GM18517 (cell line): ENCODE measurements around the gene MINDY4.

Experiments
- ATAC-seq: cut with Tn5 transposase; IDR thresholded peaks from one replicate; pipeline ENCODE4 v1.9.1; 2021; ENCODE audit warnings: mild to moderate bottlenecking, moderate library complexity; ENCODE audit not compliant: unreplicated experiment

The MINDY4 gene

DNA sequence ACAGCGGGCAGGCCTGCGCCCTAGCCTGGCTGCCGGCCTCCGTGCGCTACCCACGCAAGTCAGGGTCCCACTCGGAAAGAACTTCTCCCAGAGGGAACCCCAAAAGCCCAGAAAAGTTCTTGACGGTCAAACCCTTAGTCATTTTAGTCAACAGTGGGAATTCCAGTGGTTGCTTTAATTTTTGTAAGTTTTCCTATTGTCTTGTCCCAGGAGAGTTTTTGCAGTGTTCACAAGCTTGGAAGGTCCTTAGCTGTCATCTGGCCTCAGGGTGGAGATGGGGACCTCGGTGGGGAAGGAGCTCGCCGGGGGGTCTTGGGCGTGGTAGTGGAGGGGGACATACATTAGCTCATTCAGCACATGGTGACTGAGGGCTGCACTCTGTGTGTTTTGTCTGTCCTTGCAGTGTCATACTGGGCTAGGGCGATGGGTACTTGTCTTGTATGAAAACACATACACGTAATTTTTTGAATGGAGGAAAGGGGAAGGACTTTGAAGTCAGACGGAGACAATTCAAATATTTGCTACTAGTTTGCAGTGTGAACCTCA lies 736 bp downstream of the MINDY4 start:
- ATAC-seq, result peak; percentile 31

DNA sequence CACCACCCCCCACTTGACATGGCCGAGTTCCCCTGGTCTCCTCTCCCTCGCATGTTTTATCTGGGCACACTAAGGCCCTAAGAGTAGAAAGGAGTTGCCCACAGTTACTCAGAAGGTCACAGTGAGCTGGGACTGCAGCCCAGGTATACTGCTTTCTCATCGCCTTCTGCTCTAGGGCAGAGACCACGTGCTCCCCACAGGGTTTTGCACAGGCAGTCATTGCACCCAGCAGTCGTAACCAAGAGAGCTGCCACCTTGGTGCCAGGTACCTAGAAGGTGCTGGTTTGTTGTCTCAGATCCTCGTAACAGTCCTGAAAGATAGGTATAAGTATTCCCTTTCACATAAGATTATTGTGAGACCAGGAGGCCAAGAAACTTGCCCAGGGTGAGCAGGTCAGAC lies 1.8 kb downstream of the MINDY4 start:
- no peak for ATAC-seq

DNA sequence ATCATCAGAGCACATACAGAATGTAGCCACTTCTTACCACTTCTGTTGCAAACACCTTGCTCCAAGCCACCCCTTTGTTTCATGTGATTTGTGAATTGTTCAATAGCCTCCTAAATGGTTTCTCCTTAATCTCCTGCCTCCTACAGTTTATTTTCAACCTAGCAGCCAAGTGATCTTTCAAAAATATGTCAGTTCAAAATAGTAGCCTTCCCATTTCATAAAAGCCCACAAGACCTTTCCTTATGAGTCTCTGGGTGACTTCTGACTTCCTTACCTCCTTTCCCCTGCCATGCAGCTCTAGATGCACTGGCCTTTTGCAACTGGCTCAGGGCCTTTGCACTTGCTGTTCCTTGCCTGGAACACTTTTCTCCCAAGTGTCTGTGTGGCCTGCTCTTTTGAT lies 4.8 kb downstream of the MINDY4 start:
- ATAC-seq, result no peak

DNA sequence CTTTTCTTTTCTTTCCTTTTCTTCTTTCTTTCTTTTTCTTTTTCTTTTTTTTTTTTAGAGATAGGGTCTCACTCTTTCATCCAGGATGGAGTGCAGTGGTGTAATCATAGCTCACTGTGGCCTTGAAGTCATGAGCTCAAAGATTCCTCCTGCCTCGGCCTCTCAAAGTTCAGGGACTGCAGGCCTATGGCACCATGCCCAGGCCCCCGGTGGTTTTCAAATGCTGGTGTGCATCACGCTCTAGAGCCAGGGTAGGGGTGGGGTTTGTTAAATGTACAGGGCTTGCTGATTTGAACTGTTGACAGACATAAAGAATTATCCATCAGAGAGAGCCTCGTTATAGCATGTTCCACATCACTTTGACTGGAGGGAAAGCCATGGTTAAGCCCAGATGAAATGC lies 5.8 kb downstream of the MINDY4 start:
- no peak for ATAC-seq

DNA sequence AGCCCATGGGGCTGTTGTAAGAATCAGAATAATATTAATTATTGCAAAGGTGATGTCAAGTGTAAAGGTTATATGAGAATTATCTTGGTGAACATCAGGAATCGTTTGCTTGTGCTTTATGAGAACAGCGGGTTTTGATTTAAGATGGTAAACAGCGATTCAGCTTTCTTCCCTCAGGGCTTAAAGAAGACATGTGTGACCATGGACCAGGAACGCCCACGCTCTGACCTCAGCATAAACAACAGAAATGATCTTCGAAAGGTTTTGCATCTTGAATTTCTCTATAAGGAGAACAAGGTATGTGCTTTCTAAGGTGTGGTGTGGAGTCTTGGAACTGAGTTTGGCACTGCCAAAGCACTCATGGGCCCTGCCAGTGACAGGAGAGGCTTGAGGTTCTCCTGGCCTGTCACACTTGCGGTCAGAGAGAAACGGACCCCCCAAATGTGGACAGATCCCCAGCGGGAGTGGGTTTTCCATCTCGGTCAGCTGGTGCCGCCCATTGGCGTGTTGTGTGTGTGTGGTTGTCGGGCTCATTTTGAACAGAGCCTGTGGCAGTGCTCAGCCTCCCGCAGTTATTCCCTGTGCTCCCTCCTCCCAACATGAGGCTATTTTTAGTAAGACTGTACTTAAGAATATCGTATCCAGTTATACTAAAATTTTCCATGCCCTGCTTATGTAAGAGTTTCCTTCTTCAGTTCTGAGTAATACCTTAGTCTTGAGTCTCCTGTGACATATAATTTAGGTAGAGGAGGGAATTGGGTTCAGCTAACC lies 7.2 kb downstream of the MINDY4 start:
- ATAC-seq, result no peak

DNA sequence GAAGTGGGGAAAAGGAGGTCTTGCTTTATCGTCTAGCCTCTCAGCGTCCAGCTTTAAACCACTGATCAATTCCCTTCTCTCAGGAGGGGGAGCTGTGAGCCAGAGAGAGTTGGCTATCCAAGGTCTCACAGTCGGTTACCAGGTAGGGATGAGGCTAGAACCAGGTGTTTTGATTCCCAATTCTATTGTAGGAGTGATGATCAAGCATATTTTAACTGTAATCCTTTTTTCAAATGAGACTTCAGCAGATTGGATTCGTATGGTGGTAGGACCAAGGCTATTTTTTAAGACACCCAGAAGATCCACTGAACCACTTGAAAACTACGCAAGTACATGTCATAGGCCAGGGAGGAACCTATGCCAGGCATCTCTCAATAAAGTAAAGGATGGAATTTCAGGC lies 8.4 kb downstream of the MINDY4 start:
- ATAC-seq, result no peak

DNA sequence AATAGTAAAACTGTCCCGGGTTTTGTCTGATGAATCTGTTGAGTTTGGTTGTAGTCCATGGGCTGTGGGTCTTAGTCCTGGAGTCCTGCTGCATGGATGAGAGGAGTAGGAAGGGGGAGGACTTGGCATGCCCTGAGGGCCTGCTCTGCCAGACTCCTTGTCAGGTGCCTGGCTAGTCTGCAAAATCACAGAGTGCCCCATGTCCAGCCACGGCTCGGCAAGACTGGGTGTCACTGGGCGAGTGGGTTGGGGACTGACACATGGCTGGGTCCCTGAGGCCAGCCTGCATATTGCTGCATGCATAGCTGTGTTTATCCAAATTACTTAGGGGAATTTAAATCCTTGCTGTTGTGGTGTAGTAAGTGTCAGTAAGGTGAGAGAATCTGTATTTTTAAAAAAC lies 9.7 kb downstream of the MINDY4 start:
- ATAC-seq, result no peak

DNA sequence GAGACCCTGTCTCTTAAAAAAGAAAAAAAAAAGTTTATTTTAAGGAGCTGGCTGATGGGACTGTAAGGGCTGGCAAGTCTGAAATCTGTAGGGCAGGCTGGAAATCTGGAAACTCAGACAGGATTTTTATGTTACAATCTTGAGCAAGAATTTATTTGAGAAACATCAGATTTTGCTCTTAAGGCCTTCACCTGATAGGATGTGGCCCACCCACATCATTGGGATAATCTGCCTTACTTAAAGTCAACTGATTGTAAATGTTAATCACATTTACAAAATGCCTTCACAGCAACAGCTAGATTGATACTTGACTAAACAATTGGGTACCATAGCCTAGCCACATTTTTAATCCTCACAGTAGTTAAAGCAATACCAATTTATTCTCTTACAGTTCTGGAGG lies 11.5 kb downstream of the MINDY4 start:
- no peak for ATAC-seq

DNA sequence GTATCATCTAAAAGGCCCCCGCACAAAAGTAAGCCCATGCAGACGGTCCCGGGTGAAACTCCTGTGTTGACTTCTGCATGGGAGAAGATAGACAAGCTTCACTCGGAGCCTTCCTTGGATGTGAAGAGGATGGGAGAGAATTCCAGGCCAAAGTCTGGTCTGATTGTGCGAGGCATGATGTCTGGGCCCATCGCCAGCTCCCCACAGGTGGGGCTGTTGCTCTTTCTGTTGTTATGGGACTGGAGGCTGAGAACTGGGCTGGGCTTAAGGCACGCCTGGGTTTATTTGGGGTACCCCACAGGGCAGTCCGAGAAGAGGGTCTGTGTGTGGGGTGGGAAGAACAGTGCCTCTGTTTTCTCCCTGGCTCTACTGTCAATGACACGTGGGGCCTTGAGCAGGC lies 14.6 kb downstream of the MINDY4 start:
- no peak for ATAC-seq

DNA sequence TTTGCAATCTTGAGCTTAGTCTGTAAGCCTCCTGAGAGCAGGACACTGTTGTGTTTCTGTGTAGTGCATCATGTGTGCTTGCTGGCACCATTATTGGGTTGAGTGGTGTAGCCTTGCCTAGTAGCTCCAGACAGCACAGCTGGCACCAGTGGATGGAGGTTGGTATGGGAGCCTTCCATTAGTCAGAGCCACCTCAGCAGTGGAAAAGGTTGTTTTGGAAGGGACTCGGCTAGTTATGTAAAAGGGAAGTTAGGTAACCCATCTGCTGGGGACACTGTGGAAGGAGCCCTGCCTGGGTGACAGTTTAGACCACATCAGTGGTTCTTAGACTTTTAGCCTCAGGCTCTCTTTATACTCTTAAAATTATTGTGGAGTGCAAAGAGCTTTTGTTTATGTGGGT lies 16.3 kb downstream of the MINDY4 start:
- ATAC-seq, result no peak

DNA sequence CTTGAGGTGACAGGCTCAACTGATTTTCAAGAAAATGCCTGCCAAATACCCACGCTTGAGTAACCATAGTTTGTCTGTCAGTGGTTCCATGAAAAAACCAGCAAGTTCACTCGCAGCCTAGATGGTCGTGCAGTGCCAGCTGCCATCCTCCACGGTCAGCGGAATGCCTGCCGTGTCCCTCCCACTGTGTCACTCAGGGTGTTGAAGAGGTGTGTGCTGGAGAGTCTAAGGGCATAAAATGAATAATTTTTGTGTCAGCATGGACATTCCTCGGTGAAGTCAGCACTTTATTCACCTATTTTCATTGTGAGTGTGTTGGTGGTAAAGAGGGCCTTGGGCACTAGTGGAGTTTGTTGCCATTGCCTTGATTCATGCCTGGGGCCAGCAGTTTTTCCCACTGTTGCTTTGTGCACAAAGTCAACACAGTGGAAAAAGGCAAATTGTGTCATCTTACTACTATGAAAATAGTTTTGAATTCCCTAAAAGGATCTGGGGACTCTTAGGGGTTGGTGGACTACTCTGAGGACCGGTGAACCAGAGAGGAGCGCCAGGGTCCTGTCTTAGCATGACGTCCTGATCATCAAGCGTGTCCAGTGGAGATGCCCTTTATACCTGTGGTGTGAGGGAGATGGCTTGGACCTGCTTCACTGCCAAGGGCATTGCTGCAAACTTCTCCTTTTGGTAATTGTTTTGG lies 17.6 kb downstream of the MINDY4 start:
- ATAC-seq, result no peak

DNA sequence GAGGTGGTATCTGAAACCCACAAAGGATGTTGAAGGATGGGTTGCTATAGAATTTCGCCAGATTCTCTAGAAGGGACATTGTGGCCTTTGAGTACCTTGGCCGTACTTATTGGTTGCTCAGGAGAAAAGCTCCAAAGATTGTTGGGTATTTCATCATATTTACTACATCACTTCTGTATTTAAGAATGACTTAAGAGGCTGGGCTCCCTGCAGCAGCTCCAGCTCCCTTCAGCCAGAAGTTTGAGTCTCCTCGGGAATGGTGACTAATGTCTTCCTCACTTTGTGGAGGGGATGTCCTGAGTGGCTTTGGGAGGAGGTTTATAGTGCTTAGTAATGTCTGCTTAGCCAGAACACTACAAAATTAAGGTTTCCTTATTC lies 18.1 kb downstream of the MINDY4 start:
- no peak for ATAC-seq

DNA sequence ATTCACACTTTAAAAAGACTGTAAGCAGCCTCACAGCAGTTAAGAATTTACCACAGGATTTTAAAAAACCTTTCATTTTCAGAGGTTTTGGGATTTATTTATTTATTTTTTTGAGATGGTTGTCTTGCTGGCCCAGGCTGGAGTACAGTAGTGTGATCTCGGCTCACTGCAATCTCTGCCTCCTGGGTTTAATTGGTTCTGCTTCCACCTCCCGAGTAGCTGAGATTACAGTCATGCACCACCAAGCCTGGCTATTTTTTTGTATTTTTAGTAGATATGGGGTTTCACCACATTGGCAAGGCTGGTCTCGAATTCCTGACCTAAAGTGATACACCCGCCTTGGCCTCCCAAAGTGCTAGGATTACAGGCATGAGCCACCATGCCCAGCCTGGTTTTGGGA lies 19.1 kb downstream of the MINDY4 start:
- no peak for ATAC-seq

DNA sequence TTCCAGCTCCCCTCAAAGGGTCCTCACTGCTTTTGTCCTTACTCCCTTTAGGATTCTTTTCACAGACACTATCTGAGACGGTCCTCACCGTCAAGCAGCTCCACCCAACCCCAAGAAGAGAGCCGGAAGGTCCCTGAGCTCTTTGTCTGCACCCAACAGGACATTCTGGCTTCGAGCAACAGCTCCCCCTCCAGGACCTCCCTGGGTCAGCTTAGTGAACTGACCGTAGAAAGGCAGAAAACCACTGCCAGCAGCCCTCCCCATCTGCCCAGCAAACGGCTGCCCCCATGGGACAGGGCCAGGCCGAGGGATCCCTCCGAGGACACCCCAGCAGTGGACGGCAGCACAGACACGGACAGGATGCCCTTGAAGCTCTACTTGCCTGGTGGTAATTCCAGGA lies 19.9 kb downstream of the MINDY4 start:
- no peak for ATAC-seq

DNA sequence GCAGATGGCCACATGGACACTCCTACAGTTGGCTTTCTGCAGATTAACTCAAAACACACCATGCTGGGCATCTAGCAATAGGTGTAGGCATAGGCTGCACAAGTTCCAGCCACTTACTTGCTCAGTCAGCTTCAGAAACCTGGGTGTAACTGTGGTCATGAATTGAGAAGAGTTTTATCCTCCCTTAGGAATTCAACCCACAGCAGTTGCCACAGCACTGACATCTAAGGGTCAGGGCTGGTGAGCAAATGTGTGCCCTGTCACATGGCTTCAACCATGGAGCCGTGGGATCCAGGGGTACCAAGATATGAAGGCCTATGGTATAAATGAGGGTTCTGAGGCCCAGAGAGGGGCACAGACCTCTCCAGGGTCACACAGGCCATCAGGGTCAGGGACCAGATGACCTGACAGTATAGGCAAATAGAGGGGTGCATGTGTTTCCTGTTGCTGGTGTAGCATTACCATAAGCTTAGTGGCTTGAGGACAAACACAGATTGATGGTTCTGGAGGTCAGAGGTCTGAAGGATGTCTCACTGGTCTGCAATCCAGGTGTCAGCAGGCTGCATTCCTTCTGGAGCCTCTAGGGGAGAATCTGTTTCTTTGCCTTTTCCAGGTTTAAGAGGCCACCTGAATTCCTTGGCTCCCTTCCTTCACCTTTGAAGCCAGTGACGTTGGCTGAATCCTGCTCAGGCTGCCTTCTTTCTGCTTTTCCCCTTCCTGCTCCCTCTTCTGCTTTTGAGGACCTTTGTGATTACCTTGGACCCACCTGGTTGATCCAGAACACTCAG lies 24.1 kb downstream of the MINDY4 start:
- no peak for ATAC-seq

DNA sequence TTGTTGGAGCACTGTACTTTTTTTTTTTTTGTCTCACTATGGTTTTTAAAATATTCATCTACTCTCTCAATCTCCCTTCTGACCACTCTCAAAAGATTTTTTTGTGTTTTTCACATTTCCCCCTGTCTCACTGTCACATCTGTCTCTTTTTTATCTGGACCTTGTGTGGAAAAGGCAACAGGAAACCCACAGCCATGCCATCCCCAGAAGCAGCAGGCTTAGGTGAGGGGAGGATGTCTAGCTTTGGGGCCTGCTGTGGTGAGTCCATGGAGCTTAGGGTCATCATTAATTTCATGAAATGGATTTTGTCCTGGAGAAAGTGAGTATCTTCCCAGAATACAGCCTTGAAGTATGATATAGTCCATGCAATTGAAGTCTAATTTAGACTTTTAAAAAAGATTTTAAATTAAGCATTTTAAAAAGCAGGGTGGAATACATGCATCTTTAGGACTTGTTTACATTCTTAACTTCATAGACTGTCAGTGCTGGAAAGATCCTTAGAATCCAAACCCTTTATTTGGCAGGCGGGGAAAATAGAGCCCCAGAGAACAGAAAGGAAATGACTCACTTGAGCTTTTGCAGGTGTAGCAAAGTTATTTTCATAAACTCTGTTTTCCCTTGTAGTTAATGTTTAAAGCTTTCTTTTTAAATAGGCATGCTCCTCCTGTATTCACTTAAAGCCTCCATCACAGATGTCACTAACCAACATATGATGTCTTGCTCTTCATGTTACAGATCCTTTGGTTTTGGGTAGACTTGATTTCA lies 25.1 kb downstream of the MINDY4 start:
- ATAC-seq, result peak; percentile 21

DNA sequence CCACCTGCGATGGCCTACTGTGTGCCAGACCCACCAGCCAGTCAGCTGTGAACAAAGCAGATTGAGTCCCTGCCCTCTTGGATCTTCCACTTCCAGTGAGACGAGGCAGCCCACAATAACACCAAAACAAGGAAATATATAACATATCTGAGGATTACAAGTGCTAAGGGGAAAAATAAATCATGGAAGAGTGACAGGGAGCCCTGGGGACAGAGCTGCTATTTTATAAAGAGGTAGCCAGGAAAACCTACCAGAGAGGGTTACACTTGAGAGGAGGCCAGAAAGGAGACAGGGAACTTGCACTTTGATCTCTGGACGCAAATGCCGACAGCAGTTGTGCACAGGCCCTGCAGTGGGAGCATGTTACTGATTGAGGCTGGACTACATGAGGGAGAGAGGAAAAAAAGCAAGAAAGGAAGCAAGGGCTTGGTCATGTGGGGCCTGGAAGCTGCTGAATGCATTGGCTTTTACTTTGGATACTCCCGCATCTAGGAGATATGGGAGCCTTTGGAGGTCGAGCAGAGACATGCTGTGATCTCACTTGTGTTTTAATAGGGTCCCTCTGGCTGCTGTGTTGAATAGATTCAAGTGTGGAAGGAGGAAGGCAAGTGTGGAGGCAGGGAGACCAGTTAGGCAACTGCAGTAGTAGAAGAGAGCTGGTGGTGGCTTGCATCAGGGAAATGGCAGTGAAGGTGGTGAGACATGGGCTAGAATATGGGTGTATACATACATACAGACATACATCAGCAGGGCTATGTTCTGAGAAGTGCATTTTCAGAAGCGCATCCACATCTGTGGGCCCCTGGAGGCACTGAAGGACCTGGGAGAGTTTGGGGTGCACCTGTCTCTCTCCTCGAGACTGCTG lies 26.2 kb downstream of the MINDY4 start:
- no peak for ATAC-seq

DNA sequence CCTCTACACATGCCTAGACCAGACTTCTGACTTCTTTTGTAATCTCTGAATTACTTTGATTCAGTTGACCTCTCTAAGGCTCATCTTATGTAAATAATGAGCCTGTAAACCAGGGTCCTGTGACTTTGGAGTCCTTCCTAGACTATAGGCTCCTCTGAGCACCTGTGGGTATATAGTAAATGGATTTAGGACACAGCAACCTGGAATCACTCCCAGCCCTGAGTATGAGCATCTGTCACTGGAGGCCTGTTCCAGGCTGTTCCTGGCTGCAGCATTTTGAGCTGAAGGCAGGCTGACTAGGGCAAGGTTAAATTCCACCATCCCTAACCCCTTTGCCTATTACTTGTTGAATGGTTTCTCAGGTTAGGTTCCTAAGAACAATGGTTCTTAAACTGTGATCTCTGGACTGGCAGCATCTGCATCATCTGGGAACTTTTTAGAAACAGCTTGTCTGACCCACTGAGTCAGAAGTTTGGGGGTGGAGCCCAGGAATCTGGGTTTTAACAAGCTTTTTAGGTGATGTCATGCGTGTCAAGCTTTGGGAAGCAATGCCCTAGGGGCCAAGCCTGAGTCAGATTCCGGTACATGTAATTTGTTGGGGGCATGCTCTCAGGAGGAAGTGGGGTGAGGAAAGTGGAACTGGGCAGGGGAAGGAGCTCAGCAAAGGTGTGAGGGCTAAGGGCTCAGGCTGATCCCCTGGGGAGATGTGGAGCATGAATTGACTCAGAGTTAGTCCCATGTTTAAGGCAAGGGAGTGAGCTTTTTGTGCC lies 28.2 kb downstream of the MINDY4 start:
- peak; percentile 76 for ATAC-seq

DNA sequence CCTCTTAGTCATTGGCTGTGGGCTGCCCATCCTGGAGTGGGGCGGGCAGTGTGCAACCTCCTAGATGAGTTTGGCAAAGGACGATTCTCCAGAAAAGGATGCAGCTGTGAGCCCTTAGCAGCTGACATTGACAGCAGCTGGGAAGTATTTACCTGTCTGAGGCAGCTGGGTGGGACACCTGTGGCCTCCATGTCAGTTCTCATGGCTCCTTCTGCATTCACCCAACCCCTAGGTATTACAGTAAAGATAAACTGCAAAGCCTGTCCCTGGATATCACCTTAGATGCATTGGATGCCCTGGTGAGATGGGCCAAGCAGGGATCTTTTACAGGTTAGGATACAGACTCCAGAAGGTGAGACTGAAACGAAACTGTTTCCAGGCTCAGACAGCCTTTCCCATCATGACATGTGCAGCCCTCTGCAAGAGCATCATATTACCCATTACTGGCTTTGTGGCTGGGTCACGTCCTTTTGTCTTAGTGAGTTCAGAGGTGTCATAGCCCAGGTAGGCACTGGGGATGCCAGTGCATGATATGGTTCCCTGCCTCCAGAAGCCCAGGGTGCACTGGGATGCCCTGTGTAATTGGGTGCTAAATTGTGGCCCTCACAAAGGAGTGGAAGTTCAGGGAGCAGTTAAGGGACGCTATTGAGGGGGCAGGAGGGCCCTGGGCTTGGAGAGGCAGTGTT lies 28.9 kb downstream of the MINDY4 start:
- ATAC-seq, result no peak
